ENCODE results near the gene C1QTNF5. TPM values are rescaled to one million over a fixed set of nuclear protein-coding genes. Genes with fewer than 3 reads are reported as not detected.

The C1QTNF5 gene
- total and polyA plus RNA-seq, 4 donors = 1.9 to 6.4 (median 3.3) TPM

DNA sequence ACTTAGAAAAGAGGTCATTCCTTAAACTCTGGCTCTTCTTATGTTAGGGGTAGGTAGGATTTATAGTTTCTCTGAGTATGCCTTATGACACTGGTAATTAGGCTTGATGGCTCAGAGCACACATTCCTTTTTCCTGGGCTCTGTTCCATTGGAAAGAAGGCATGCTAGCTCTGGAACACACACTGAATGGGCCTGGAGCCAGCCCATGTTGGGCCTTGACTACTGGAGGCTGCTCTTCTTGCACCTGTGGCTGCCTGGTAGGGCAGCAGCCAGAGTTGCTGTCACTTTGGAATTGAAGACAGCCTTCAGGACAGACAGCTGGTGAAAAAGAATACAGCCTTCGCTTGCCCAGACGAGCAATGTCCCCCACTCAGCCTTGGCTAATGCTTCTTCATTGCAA lies 42.0 kb downstream of the C1QTNF5 start:
- no peak overlapping the region for H3K4me3 ChIP-seq (ENCODE audit: low read depth in 1 of 3, low read length in 3 of 3)
- H3K36me3 ChIP-seq (ENCODE audit: control insufficient read depth in 4 of 4, insufficient read depth in 3 of 4, low read depth in 1 of 4, low read length in 3 of 4) = peaks cover 4 to 34% (median 13%) of the 10 kb centered on the region in 4 donors
- no peak overlapping the region for H3K27ac ChIP-seq (ENCODE audit: low read depth in 1 of 2, low read length in 2 of 2)
- 91% methylated on average over 2 of the region's 2 CpGs for WGBS
- TF ChIP-seq RXRA (IDR thresholded peaks at IDR 0.05) = no peak
- TF ChIP-seq TAF1 (conservative IDR thresholded peaks at IDR 0.05) = no peak
- TF ChIP-seq SP1 (IDR thresholded peaks at IDR 0.05) = no peak
- TF ChIP-seq, protein P1, sequence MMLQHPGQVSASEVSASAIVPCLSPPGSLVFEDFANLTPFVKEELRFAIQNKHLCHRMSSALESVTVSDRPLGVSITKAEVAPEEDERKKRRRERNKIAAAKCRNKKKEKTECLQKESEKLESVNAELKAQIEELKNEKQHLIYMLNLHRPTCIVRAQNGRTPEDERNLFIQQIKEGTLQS (IDR thresholded peaks at IDR 0.05) = no peak
- no peak for TF ChIP-seq FOXA1 (IDR thresholded peaks at IDR 0.05)
- no peak for TF ChIP-seq JUND (IDR thresholded peaks at IDR 0.05)
- TF ChIP-seq YY1 (IDR thresholded peaks at IDR 0.05) = no peak
- TF ChIP-seq RAD21 (IDR thresholded peaks at IDR 0.05) = no peak
- no peak for TF ChIP-seq HNF4A (conservative IDR thresholded peaks at IDR 0.05)
- TF ChIP-seq, protein P2, sequence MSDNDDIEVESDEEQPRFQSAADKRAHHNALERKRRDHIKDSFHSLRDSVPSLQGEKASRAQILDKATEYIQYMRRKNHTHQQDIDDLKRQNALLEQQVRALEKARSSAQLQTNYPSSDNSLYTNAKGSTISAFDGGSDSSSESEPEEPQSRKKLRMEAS (IDR thresholded peaks at IDR 0.05) = no peak
- TF ChIP-seq, protein P3, sequence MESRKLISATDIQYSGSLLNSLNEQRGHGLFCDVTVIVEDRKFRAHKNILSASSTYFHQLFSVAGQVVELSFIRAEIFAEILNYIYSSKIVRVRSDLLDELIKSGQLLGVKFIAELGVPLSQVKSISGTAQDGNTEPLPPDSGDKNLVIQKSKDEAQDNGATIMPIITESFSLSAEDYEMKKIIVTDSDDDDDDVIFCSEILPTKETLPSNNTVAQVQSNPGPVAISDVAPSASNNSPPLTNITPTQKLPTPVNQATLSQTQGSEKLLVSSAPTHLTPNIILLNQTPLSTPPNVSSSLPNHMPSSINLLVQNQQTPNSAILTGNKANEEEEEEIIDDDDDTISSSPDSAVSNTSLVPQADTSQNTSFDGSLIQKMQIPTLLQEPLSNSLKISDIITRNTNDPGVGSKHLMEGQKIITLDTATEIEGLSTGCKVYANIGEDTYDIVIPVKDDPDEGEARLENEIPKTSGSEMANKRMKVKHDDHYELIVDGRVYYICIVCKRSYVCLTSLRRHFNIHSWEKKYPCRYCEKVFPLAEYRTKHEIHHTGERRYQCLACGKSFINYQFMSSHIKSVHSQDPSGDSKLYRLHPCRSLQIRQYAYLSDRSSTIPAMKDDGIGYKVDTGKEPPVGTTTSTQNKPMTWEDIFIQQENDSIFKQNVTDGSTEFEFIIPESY (IDR thresholded peaks at IDR 0.05) = no peak
- no peak for TF ChIP-seq FOXA2 (IDR thresholded peaks at IDR 0.05)
- no peak for DNase-seq (ENCODE audit: low spot score)
- H3K9ac ChIP-seq (ENCODE audit: low read depth in 1 of 2, low read length in 2 of 2) = no peak overlapping the region
- H3K27me3 ChIP-seq (ENCODE audit: control insufficient read depth in 4 of 4, insufficient read depth in 4 of 4, low read length in 3 of 4) = no peaks in the 10 kb centered on the region
- no peaks in the 10 kb centered on the region for H3K9me3 ChIP-seq (ENCODE audit: control insufficient read depth in 4 of 4, low read length in 3 of 4)
- peaks cover 3 to 19% (median 16%) of the 10 kb centered on the region in 4 donors for H3K4me1 ChIP-seq (ENCODE audit: control insufficient read depth in 4 of 4, insufficient read depth in 4 of 4, low read length in 3 of 4)

DNA sequence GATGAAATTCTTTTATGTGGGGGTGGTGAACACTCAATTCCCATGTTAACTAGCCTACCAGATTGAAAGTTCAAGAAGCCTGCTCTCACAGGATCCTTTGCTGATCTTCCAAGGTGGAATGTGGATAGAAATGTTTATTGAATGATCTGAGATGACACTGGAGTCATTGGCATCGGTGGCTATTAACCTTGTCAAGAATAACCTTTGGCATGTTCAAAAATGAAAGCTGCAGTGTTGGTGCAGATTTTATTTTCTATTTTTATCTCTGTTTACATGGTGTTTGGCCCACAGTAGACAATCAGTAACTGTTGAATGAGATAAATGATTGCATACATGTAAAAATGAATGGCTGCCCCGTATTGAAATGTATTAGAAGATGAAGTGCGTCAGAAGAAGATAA lies 42.7 kb downstream of the C1QTNF5 start:
- H3K27me3 ChIP-seq (ENCODE audit: control insufficient read depth in 4 of 4, insufficient read depth in 4 of 4, low read length in 3 of 4) = no peaks in the 10 kb centered on the region
- TF ChIP-seq, protein P2 (IDR thresholded peaks at IDR 0.05) = no peak
- TF ChIP-seq HNF4A (conservative IDR thresholded peaks at IDR 0.05) (peak; percentile 30 to 34), EGR1 (IDR thresholded peaks at IDR 0.05; ENCODE audit: low read depth in 2 of 2) (no peak), FOXA2 (IDR thresholded peaks at IDR 0.05) (no peak), RXRA (IDR thresholded peaks at IDR 0.05) (peak; percentile 60 to 69)
- peak overlapping the region in 1 of 2 donors; percentile 51 for H3K27ac ChIP-seq (ENCODE audit: low read depth in 1 of 2, low read length in 2 of 2)
- no peak overlapping the region for H3K9ac ChIP-seq (ENCODE audit: low read depth in 1 of 2, low read length in 2 of 2)
- peaks cover 0 to 29% (median 11%) of the 10 kb centered on the region in 4 donors for H3K36me3 ChIP-seq (ENCODE audit: control insufficient read depth in 4 of 4, insufficient read depth in 3 of 4, low read depth in 1 of 4, low read length in 3 of 4)
- H3K4me3 ChIP-seq (ENCODE audit: low read depth in 1 of 3, low read length in 3 of 3) = no peak overlapping the region
- H3K4me1 ChIP-seq (ENCODE audit: control insufficient read depth in 4 of 4, insufficient read depth in 4 of 4, low read length in 3 of 4) = peaks cover 3 to 19% (median 16%) of the 10 kb centered on the region in 4 donors
- H3K9me3 ChIP-seq (ENCODE audit: control insufficient read depth in 4 of 4, low read length in 3 of 4) = no peaks in the 10 kb centered on the region
- DNase-seq (ENCODE audit: low spot score) = no peak
- WGBS = 27% methylated on average over 3 of the region's 3 CpGs

DNA sequence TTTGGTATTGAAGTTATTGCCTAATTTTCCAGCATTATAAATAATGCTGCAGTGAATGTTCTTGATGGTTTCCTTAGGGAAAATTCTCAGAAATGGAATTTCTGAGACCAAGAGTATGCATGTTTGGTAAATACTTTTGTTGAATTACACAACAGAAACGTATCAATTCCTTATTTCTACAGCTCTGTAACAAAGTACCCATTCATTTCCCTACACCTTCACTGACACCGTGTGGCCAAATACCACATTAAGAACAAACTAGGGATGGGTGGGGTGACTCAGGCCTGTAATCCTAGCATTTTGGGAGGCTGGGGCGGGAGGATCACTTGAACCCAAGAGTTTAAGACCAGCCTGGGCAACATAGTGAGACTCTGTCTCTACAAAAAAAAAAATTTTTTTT lies 45.5 kb downstream of the C1QTNF5 start:
- H3K9ac ChIP-seq (ENCODE audit: low read depth in 1 of 2, low read length in 2 of 2) = no peak overlapping the region
- H3K9me3 ChIP-seq (ENCODE audit: control insufficient read depth in 4 of 4, low read length in 3 of 4) = peaks cover 0 to 2% (median 0%) of the 10 kb centered on the region in 4 donors
- no peak overlapping the region for H3K4me3 ChIP-seq (ENCODE audit: low read depth in 1 of 3, low read length in 3 of 3)
- no peak for TF ChIP-seq RAD21 (IDR thresholded peaks at IDR 0.05)
- no peak for TF ChIP-seq SP1 (IDR thresholded peaks at IDR 0.05)
- no peak for TF ChIP-seq TAF1 (conservative IDR thresholded peaks at IDR 0.05)
- no peak for TF ChIP-seq RXRA (IDR thresholded peaks at IDR 0.05)
- TF ChIP-seq FOXA2 (IDR thresholded peaks at IDR 0.05) = no peak
- TF ChIP-seq, protein P4, sequence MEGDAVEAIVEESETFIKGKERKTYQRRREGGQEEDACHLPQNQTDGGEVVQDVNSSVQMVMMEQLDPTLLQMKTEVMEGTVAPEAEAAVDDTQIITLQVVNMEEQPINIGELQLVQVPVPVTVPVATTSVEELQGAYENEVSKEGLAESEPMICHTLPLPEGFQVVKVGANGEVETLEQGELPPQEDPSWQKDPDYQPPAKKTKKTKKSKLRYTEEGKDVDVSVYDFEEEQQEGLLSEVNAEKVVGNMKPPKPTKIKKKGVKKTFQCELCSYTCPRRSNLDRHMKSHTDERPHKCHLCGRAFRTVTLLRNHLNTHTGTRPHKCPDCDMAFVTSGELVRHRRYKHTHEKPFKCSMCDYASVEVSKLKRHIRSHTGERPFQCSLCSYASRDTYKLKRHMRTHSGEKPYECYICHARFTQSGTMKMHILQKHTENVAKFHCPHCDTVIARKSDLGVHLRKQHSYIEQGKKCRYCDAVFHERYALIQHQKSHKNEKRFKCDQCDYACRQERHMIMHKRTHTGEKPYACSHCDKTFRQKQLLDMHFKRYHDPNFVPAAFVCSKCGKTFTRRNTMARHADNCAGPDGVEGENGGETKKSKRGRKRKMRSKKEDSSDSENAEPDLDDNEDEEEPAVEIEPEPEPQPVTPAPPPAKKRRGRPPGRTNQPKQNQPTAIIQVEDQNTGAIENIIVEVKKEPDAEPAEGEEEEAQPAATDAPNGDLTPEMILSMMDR (IDR thresholded peaks at IDR 0.05; ENCODE audit: low read depth, low read length, missing input control) = no peak
- H3K4me1 ChIP-seq (ENCODE audit: control insufficient read depth in 4 of 4, insufficient read depth in 4 of 4, low read length in 3 of 4) = peaks cover 3 to 19% (median 16%) of the 10 kb centered on the region in 4 donors
- WGBS = 64% methylated on average over 3 of the region's 3 CpGs
- H3K27ac ChIP-seq (ENCODE audit: low read depth in 1 of 2, low read length in 2 of 2) = no peak overlapping the region
- H3K36me3 ChIP-seq (ENCODE audit: control insufficient read depth in 4 of 4, insufficient read depth in 3 of 4, low read depth in 1 of 4, low read length in 3 of 4) = peaks cover 0 to 17% (median 6%) of the 10 kb centered on the region in 4 donors
- no peaks in the 10 kb centered on the region for H3K27me3 ChIP-seq (ENCODE audit: control insufficient read depth in 4 of 4, insufficient read depth in 4 of 4, low read length in 3 of 4)
- DNase-seq (ENCODE audit: low spot score) = no peak
